Activated T-cell treated with anti-CD3 and anti-CD28 coated beads, Interleukin-2, amount 50 U/mL, for 72 hours (primary cell): ENCODE results near the gene AGAP1. TPM values are rescaled to one million over a fixed set of nuclear protein-coding genes. Genes with fewer than 3 reads are reported as not detected.

ENCODE experiments used
- ATAC-seq, 2 donors: fragments of 150-1000 bp; cut with Tn5 transposase; replicated peaks in 1 of 2; 2 replicates each; pipeline ENCODE4 v1.10.0; 2021; ENCODE audit warnings: moderate library complexity in 2 of 2, mild to moderate bottlenecking in 1 of 2
- DNase-seq, 2 donors: peaks; one replicate each; pipeline ENCODE4 v3.0.0; 2021 to 2022; ENCODE audit warnings: mixed read lengths in 1 of 2
- H3K27ac Mint-ChIP-seq: one replicate; pipeline ENCODE4 v1.8.0; 2022; ENCODE audit warnings: mild to moderate bottlenecking, moderate library complexity, mixed read lengths
- H3K27me3 Mint-ChIP-seq: one replicate; pipeline ENCODE4 v1.8.0; 2022; ENCODE audit warnings: low read depth, mixed read lengths
- H3K36me3 Mint-ChIP-seq, 2 donors: one replicate each; pipeline ENCODE4 v1.8.0; 2022; ENCODE audit warnings: mixed read lengths in 2 of 2, mild to moderate bottlenecking in 1 of 2; ENCODE audit not compliant: insufficient read depth in 2 of 2
- H3K4me1 Mint-ChIP-seq: one replicate; pipeline ENCODE4 v1.8.0; 2022; ENCODE audit warnings: low read depth, mixed read lengths
- H3K4me3 Mint-ChIP-seq, 2 donors: one replicate each; pipeline ENCODE4 v1.8.0; 2022; ENCODE audit warnings: mild to moderate bottlenecking in 2 of 2, mixed read lengths in 2 of 2, moderate library complexity in 2 of 2
- H3K9me3 Mint-ChIP-seq, 2 donors: one replicate each; pipeline ENCODE4 v1.8.0; 2022; ENCODE audit warnings: mixed read lengths in 2 of 2
- total RNA-seq, 2 donors: library from RNA; stranded (reverse); gene quantifications; one replicate each; pipeline ENCODE4 v1.2.3, GENCODE V29; 2022

The AGAP1 gene
- total RNA-seq, 2 donors from 2014 or later: 0.74 to 2.9 TPM

- no peak for ATAC-seq
- Mint-ChIP-seq H3K4me1 (peaks cover 11% of the 10 kb centered on the region), H3K9me3 (no peaks in the 10 kb centered on the region), H3K27ac (no peak overlapping the region), H3K4me3 (no peak overlapping the region), H3K27me3 (peaks cover 31% of the 10 kb centered on the region), H3K36me3 (peaks cover 0 to 1% of the 10 kb centered on the region in 2 donors)
- DNase-seq: no peak
Observed at GRCh38 chr2:236047886-236048540, 554.2 kb downstream of the AGAP1 start.

- no peak overlapping the region for H3K4me3 Mint-ChIP-seq
- H3K27me3 Mint-ChIP-seq: peaks cover 46% of the 10 kb centered on the region
- ATAC-seq (peak; percentile 86 to 89), DNase-seq (peak; percentile 15 to 21)
- no peaks in the 10 kb centered on the region for H3K9me3 Mint-ChIP-seq
- peaks cover 0 to 1% of the 10 kb centered on the region in 2 donors for H3K36me3 Mint-ChIP-seq
- peaks cover 11% of the 10 kb centered on the region for H3K4me1 Mint-ChIP-seq
- no peak overlapping the region for H3K27ac Mint-ChIP-seq
Observed at GRCh38 chr2:236049981-236050380, 556.1 kb downstream of the AGAP1 start.

- Mint-ChIP-seq H3K9me3 (no peaks in the 10 kb centered on the region), H3K27me3 (peaks cover 51% of the 10 kb centered on the region), H3K4me3 (no peak overlapping the region), H3K36me3 (no peaks in the 10 kb centered on the region), H3K27ac (no peak overlapping the region), H3K4me1 (peaks cover 11% of the 10 kb centered on the region)
- ATAC-seq: no peak
- DNase-seq: no peak
Observed at GRCh38 chr2:236051351-236051750, 557.5 kb downstream of the AGAP1 start.

GRCh38 chr2:236051806-236052205, 558.0 kb downstream of the AGAP1 start:
- DNase-seq (no peak), ATAC-seq (no peak)
- Mint-ChIP-seq H3K9me3 (no peaks in the 10 kb centered on the region), H3K4me1 (peaks cover 11% of the 10 kb centered on the region), H3K36me3 (no peaks in the 10 kb centered on the region), H3K27me3 (peaks cover 52% of the 10 kb centered on the region), H3K4me3 (no peak overlapping the region), H3K27ac (no peak overlapping the region)

GRCh38 chr2:236052206-236052605, 558.4 kb downstream of the AGAP1 start:
- ATAC-seq: no peak
- Mint-ChIP-seq H3K4me1 (peaks cover 11% of the 10 kb centered on the region), H3K4me3 (no peak overlapping the region), H3K27ac (no peak overlapping the region), H3K36me3 (no peaks in the 10 kb centered on the region), H3K9me3 (no peaks in the 10 kb centered on the region), H3K27me3 (peaks cover 53% of the 10 kb centered on the region)
- DNase-seq: no peak

- Mint-ChIP-seq H3K4me3 (no peak overlapping the region), H3K27ac (no peak overlapping the region), H3K36me3 (no peaks in the 10 kb centered on the region), H3K27me3 (peaks cover 61% of the 10 kb centered on the region), H3K4me1 (peaks cover 11% of the 10 kb centered on the region), H3K9me3 (peaks cover 2% of the 10 kb centered on the region in 2 donors)
- DNase-seq (no peak), ATAC-seq (no peak)
Observed at GRCh38 chr2:236052926-236053821, 559.3 kb downstream of the AGAP1 start.

- ATAC-seq (no peak), DNase-seq (no peak)
- Mint-ChIP-seq H3K36me3 (no peaks in the 10 kb centered on the region), H3K9me3 (peaks cover 3 to 4% of the 10 kb centered on the region in 2 donors), H3K4me3 (no peak overlapping the region), H3K27ac (no peak overlapping the region), H3K27me3 (peaks cover 63% of the 10 kb centered on the region), H3K4me1 (peaks cover 11% of the 10 kb centered on the region)
Observed at GRCh38 chr2:236054125-236054524, 560.3 kb downstream of the AGAP1 start.

GRCh38 chr2:236054621-236055305, 560.9 kb downstream of the AGAP1 start:
- H3K9me3 Mint-ChIP-seq: peaks cover 3 to 4% of the 10 kb centered on the region in 2 donors
- no peaks in the 10 kb centered on the region for H3K36me3 Mint-ChIP-seq
- DNase-seq (no peak), ATAC-seq (no peak)
- peaks cover 63% of the 10 kb centered on the region for H3K27me3 Mint-ChIP-seq
- no peak overlapping the region for H3K27ac Mint-ChIP-seq
- no peak overlapping the region for H3K4me3 Mint-ChIP-seq
- H3K4me1 Mint-ChIP-seq: peaks cover 8% of the 10 kb centered on the region

- ATAC-seq: no peak
- no peak overlapping the region for H3K4me3 Mint-ChIP-seq
- peaks cover 3 to 4% of the 10 kb centered on the region in 2 donors for H3K9me3 Mint-ChIP-seq
- H3K36me3 Mint-ChIP-seq: no peaks in the 10 kb centered on the region
- H3K27ac Mint-ChIP-seq: no peak overlapping the region
- DNase-seq: no peak
- peaks cover under 1% of the 10 kb centered on the region for H3K4me1 Mint-ChIP-seq
- peaks cover 57% of the 10 kb centered on the region for H3K27me3 Mint-ChIP-seq
Observed at GRCh38 chr2:236055471-236055870, 561.6 kb downstream of the AGAP1 start.

GRCh38 chr2:236056141-236056540, 562.3 kb downstream of the AGAP1 start:
- DNase-seq: no peak
- Mint-ChIP-seq H3K9me3 (peaks cover 3 to 4% of the 10 kb centered on the region in 2 donors), H3K27ac (no peak overlapping the region), H3K4me3 (no peak overlapping the region), H3K4me1 (no peaks in the 10 kb centered on the region), H3K36me3 (no peaks in the 10 kb centered on the region), H3K27me3 (peaks cover 50% of the 10 kb centered on the region)
- no peak for ATAC-seq

- ATAC-seq: no peak
- Mint-ChIP-seq H3K9me3 (peaks cover 3 to 4% of the 10 kb centered on the region in 2 donors), H3K4me3 (no peak overlapping the region), H3K4me1 (no peaks in the 10 kb centered on the region), H3K27me3 (peaks cover 47% of the 10 kb centered on the region), H3K36me3 (no peaks in the 10 kb centered on the region), H3K27ac (no peak overlapping the region)
- no peak for DNase-seq
Observed at GRCh38 chr2:236057375-236057774, 563.5 kb downstream of the AGAP1 start.

GRCh38 chr2:236061497-236061896, 567.7 kb downstream of the AGAP1 start:
- Mint-ChIP-seq H3K27me3 (peaks cover 14% of the 10 kb centered on the region), H3K4me1 (no peaks in the 10 kb centered on the region), H3K27ac (no peak overlapping the region), H3K36me3 (no peaks in the 10 kb centered on the region), H3K9me3 (peaks cover 3 to 4% of the 10 kb centered on the region in 2 donors), H3K4me3 (no peak overlapping the region)
- ATAC-seq: no peak
- no peak for DNase-seq

- no peak overlapping the region for H3K27ac Mint-ChIP-seq
- H3K9me3 Mint-ChIP-seq: peaks cover 3 to 4% of the 10 kb centered on the region in 2 donors
Observed at GRCh38 chr2:236061899-236062298, 568.1 kb downstream of the AGAP1 start.

More at GRCh38 chr2:236061899-236062298, 568.1 kb downstream of the AGAP1 start:
- no peak for DNase-seq
- peaks cover 10% of the 10 kb centered on the region for H3K27me3 Mint-ChIP-seq
- H3K36me3 Mint-ChIP-seq: no peaks in the 10 kb centered on the region
- no peak for ATAC-seq
- H3K4me1 Mint-ChIP-seq: no peaks in the 10 kb centered on the region
- H3K4me3 Mint-ChIP-seq: no peak overlapping the region
